HCEC 1CT (cell line): ENCODE measurements around the gene SEC24C.

Experiments
- DNase-seq: peaks from one replicate; pipeline ENCODE4 v3.0.0-alpha.2; 2017

SEC24C gene

GRCh38 chr10:73814276-73814895 is 70.2 kb downstream of the SEC24C start:
- no peak for DNase-seq

GRCh38 chr10:73814896-73815718 is 70.9 kb downstream of the SEC24C start:
- DNase-seq: no peak

GRCh38 chr10:73815719-73816030 is 71.5 kb downstream of the SEC24C start:
- no peak for DNase-seq

- no peak for DNase-seq
These were observed 73.0 kb downstream of the SEC24C start for GRCh38 chr10:73816917-73817729.

GRCh38 chr10:73817826-73818225 is 73.7 kb downstream of the SEC24C start:
- DNase-seq: no peak

GRCh38 chr10:73818402-73818801 is 74.2 kb downstream of the SEC24C start:
- DNase-seq: no peak

GRCh38 chr10:73819081-73819480 is 74.9 kb downstream of the SEC24C start:
- DNase-seq: no peak

- DNase-seq: no peak
These were observed 75.4 kb downstream of the SEC24C start for GRCh38 chr10:73819513-73820093.
